IPS-18a (cell line): ENCODE data around the gene AGO1.

Experiments used
- H3K27ac ChIP-seq: one replicate; pipeline ENCODE4 v1.5.1; 2013; ENCODE audit warnings: low read length
- H3K27me3 ChIP-seq: one replicate; pipeline ENCODE4 v1.6.1; 2013; ENCODE audit warnings: mild to moderate bottlenecking, low read length; ENCODE audit not compliant: control insufficient read depth, insufficient read depth
- H3K36me3 ChIP-seq: one replicate; pipeline ENCODE4 v1.6.1; 2013; ENCODE audit warnings: low read depth, low read length; ENCODE audit not compliant: control insufficient read depth
- H3K4me1 ChIP-seq: one replicate; pipeline ENCODE4 v1.6.1; 2013; ENCODE audit warnings: low read depth, low read length; ENCODE audit not compliant: control insufficient read depth
- H3K4me3 ChIP-seq: one replicate; pipeline ENCODE4 v1.5.1; 2013; ENCODE audit warnings: low read length
- H3K9ac ChIP-seq: one replicate; pipeline ENCODE4 v1.6.1; 2013; ENCODE audit warnings: mild to moderate bottlenecking, low read length, moderate library complexity
- H3K9me3 ChIP-seq: one replicate; pipeline ENCODE4 v1.6.1; 2013; ENCODE audit warnings: low read depth, low read length; ENCODE audit not compliant: control insufficient read depth

Gene AGO1

DNA sequence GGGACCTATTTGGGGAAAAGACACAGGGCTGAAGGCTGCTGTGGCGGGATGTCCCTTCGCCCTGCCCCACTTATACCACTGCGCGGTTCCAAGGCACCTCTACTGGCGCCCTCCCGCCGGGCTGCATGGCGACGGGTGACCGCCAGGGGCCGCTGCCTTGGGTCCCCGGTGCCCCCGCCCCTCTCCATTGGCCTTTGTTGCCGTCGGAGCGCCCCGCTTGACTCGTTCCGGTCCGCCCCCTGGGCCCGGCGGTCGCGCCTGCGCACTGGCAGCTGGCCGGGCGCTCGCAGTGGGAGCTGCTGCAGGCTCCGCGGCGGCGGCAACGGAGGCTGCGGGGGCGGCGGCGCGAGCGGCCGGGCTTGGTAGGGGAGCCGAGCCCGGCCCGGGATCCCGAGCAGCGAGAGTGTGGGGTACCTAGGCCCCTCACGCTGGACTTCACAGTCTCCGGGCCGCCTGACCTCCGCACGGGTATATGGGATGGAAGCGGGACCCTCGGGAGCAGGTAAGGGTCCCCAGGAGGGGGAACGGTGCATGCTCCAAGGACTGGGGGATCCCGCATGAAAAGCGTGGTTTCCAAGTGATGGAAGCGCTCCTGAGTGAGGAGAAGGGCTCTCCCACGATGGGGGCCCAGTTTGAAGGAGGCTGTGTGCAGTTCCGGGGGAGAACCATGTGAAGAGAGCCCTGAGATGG is at the start of gene AGO1:
TSS of gene AGO1 (plus strand) at position 265 of the 690 bp plus-strand sequence. CDS start at position 478, 213 bp downstream.
- peak within 1 kb of the TSS; percentile 96 for H3K4me3 ChIP-seq
- peak within 1 kb of the TSS; percentile 45 for H3K27ac ChIP-seq
- peak within 1 kb of the TSS; percentile 93 for H3K9ac ChIP-seq
- no peaks in the 10 kb centered on the region for H3K9me3 ChIP-seq
- H3K27me3 ChIP-seq = no peaks in the 10 kb centered on the region
- no peaks in the 10 kb centered on the region for H3K36me3 ChIP-seq
- H3K4me1 ChIP-seq = peaks cover 30% of the 10 kb centered on the region

- Histone ChIP-seq H3K27ac (no peak overlapping the region), H3K9me3 (no peaks in the 10 kb centered on the region), H3K4me3 (no peak overlapping the region), H3K9ac (no peak overlapping the region), H3K36me3 (peaks cover 26% of the 10 kb centered on the region), H3K4me1 (no peaks in the 10 kb centered on the region), H3K27me3 (no peaks in the 10 kb centered on the region)
Measured at GRCh38 chr1:35833395-35833794, 49.6 kb upstream of the AGO1 start.

GRCh38 chr1:35834218-35834617 is 48.8 kb upstream of the AGO1 start:
- Histone ChIP-seq H3K4me1 (no peaks in the 10 kb centered on the region), H3K27ac (no peak overlapping the region), H3K27me3 (no peaks in the 10 kb centered on the region), H3K9me3 (no peaks in the 10 kb centered on the region), H3K4me3 (no peak overlapping the region), H3K9ac (no peak overlapping the region), H3K36me3 (peaks cover 26% of the 10 kb centered on the region)

GRCh38 chr1:35835398-35835797 is 47.6 kb upstream of the AGO1 start:
- Histone ChIP-seq H3K27me3 (no peaks in the 10 kb centered on the region), H3K9me3 (no peaks in the 10 kb centered on the region), H3K9ac (no peak overlapping the region), H3K4me3 (no peak overlapping the region), H3K27ac (no peak overlapping the region), H3K36me3 (peaks cover 26% of the 10 kb centered on the region), H3K4me1 (no peaks in the 10 kb centered on the region)

GRCh38 chr1:35836734-35837133 is 46.3 kb upstream of the AGO1 start:
- H3K27me3 ChIP-seq = no peaks in the 10 kb centered on the region
- H3K27ac ChIP-seq = no peak overlapping the region
- no peak overlapping the region for H3K4me3 ChIP-seq
- H3K9me3 ChIP-seq = no peaks in the 10 kb centered on the region
- no peaks in the 10 kb centered on the region for H3K4me1 ChIP-seq
- no peak overlapping the region for H3K9ac ChIP-seq
- H3K36me3 ChIP-seq = peaks cover 28% of the 10 kb centered on the region

DNA sequence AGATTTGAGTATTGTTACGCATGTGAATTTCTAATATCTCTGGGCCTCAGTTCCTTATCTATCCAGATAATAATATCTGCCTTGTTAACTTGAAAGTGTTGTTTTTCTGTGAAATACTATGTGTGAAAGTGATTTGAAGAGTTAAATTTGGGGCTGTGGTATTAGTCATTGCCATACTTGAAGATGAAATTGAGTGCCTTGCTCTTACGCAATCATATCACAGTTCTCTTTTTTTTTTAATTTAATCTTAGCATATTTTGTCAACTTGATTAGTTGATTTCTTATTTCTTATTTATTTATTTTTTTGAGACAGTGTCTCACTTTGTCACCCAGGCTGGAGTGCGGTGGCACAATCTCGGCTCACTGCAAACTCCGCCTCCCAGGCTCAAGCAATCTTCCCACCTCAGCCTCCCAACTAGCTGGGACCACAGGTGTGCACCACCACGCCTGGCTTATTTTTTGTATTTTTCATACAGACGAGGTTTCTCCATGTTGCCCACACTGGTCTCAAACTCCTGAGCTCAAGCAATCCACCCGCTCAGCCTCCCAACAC is 44.2 kb upstream of the AGO1 start:
- H3K9ac ChIP-seq = no peak overlapping the region
- H3K4me1 ChIP-seq = no peaks in the 10 kb centered on the region
- no peaks in the 10 kb centered on the region for H3K9me3 ChIP-seq
- no peaks in the 10 kb centered on the region for H3K27me3 ChIP-seq
- no peak overlapping the region for H3K27ac ChIP-seq
- peaks cover 17% of the 10 kb centered on the region for H3K36me3 ChIP-seq
- no peak overlapping the region for H3K4me3 ChIP-seq

DNA sequence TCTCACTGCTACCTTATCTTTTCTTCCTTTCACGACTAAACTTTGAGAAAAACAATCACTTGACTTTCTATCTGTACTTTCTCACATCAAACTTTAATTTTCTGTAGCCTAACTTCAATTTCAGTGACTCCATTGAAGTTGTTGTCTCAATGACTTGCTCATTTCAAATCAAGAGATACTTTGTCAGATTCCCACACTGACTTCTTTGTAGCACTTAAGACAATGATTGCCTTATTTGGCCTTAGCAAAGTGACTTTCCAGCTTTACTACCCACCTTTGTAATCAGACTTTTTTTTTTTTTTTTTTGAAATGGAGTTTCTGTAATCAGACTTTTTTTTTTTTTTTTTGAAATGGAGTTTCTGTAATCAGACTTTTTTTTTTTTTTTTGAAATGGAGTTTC is 38.2 kb upstream of the AGO1 start:
- Histone ChIP-seq H3K27ac (no peak overlapping the region), H3K9me3 (no peaks in the 10 kb centered on the region), H3K4me1 (no peaks in the 10 kb centered on the region), H3K9ac (no peak overlapping the region), H3K4me3 (no peak overlapping the region), H3K36me3 (peaks cover 9% of the 10 kb centered on the region), H3K27me3 (no peaks in the 10 kb centered on the region)

DNA sequence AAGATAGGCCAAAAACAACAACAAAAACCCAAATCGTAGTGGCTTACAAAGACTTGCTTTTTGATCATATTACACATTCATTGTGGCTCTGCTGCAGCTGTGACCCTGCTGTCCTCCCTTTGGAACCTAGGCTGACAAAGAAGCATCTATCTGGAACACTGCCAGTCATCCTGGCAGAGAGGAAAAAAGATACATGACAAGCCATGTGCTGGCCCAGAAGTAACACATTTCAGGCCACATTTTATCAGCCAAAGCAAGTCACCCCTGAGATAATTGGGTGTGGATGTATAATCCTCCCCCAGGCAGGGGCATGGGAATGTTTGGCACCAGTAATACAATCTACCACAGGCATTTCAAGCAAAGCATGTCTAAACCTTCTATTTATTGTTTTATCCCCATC is 37.2 kb upstream of the AGO1 start:
- Histone ChIP-seq H3K9ac (no peak overlapping the region), H3K27me3 (no peaks in the 10 kb centered on the region), H3K27ac (no peak overlapping the region), H3K9me3 (no peaks in the 10 kb centered on the region), H3K4me1 (no peaks in the 10 kb centered on the region), H3K36me3 (peaks cover 9% of the 10 kb centered on the region), H3K4me3 (no peak overlapping the region)

- Histone ChIP-seq H3K9ac (no peak overlapping the region), H3K27ac (no peak overlapping the region), H3K4me3 (no peak overlapping the region), H3K36me3 (peaks cover 13% of the 10 kb centered on the region), H3K4me1 (no peaks in the 10 kb centered on the region), H3K27me3 (no peaks in the 10 kb centered on the region), H3K9me3 (no peaks in the 10 kb centered on the region)
Measured at GRCh38 chr1:35847935-35848565, 35.0 kb upstream of the AGO1 start.

- H3K4me1 ChIP-seq = no peaks in the 10 kb centered on the region
- peaks cover 18% of the 10 kb centered on the region for H3K36me3 ChIP-seq
- H3K9ac ChIP-seq = no peak overlapping the region
- no peaks in the 10 kb centered on the region for H3K9me3 ChIP-seq
- H3K27me3 ChIP-seq = no peaks in the 10 kb centered on the region
- no peak overlapping the region for H3K27ac ChIP-seq
- H3K4me3 ChIP-seq = no peak overlapping the region
Measured at GRCh38 chr1:35850051-35850450, 33.0 kb upstream of the AGO1 start.

DNA sequence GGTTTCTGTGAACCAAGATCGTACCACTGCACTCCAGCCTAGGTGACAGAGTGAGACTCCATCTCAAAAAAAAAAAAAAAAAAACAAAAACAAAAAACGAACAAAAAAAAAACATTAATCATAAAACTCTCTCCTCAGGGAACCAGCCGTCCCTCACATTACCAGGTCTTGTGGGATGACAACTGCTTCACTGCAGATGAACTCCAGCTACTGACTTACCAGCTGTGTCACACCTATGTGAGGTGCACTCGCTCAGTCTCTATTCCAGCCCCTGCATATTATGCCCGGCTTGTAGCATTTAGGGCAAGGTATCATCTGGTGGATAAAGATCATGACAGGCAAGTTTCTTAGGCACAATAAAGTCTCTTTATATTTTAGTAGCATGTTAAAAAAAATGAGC is 32.3 kb upstream of the AGO1 start:
- H3K4me1 ChIP-seq = no peaks in the 10 kb centered on the region

More for the DNA sequence above, 32.3 kb upstream of the AGO1 start:
- H3K27ac ChIP-seq = no peak overlapping the region
- H3K9ac ChIP-seq = no peak overlapping the region
- H3K27me3 ChIP-seq = no peaks in the 10 kb centered on the region
- H3K9me3 ChIP-seq = no peaks in the 10 kb centered on the region
- H3K4me3 ChIP-seq = no peak overlapping the region
- peaks cover 15% of the 10 kb centered on the region for H3K36me3 ChIP-seq
